ENCODE measurements around the gene ANP32E.
"Not testable (repeated sequence)": the region's sequence is repeated elsewhere in the genome, so short reads cannot be mapped to it uniquely, and the experiment has no call there.

ANP32E gene

GRCh38 chr1:150213170-150214098 is 22.5 kb downstream of the ANP32E start:
- peak; percentile 83 for DNase-seq (ENCODE audit: low read depth)

DNA sequence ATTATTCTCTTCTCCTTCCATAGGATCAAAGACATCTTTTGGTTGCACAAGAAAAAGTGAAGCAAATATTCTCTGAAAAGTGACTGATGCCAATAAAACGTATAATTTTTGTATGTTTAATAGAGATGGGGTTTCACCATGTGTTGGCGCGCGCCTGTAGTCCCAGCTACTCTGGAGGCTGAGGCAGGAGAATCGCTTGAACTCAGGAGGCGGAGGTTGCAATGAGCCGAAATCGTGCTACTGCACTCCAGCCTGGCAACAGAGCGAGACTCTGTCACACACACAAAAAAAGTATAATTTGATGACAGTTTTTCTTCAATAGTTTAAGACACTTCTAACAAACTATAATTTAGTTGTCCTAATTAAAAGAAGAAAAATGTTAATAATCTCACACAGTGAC is 23.8 kb downstream of the ANP32E start:
- DNase-seq (ENCODE audit: low read depth), result no peak

DNA sequence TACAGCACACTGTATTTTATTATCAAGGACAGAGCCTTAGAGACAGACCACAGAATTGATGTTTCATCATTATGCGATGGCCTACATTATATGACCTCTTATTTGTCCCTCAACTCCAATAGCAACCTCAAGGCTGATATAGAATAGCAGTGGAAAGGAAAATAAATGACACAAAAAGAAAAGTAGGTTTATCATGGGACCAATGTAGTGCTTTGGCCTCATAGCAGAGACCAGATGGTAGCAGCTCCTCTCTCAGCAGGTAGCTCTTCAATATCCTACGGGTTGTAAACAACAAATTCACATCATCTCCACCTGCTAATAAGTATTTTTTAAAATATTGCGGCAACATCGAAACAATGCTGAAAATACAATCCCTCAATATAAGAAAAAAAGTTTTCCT is 25.2 kb downstream of the ANP32E start:
- no peak for DNase-seq (ENCODE audit: low read depth)

GRCh38 chr1:150210091-150210490 is 25.8 kb downstream of the ANP32E start:
- DNase-seq (ENCODE audit: low read depth), result no peak

GRCh38 chr1:150208460-150208859 is 27.5 kb downstream of the ANP32E start:
- DNase-seq (ENCODE audit: low read depth), result not testable (repeated sequence)

- no peak for DNase-seq (ENCODE audit: low read depth)
These were observed 28.5 kb downstream of the ANP32E start for GRCh38 chr1:150207281-150207971.

DNA sequence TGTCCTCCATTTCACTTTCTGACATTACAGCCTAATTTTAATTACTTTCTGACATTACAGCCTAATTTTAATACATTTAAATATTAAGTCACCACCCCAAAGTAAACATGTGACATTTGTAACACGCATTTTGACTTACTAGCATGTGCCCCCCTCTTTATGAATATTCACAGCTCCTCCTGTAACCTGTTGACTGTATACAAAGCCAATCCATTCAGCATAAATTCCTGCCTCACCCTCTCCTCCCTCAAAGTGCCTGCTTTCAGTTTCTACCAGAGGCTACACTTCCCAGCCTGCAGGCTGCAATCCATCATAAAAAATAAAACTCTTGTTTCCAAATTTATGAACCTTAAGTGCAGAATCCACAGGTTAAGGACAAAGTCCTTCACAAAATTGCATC is 39.5 kb downstream of the ANP32E start:
- no peak for DNase-seq (ENCODE audit: low read depth)

GRCh38 chr1:150194381-150195031 is 41.4 kb downstream of the ANP32E start:
- DNase-seq (ENCODE audit: low read depth), result peak; percentile 12

- DNase-seq (ENCODE audit: low read depth), result peak; percentile 73
These were observed 43.9 kb downstream of the ANP32E start for GRCh38 chr1:150192012-150192411.

GRCh38 chr1:150187560-150187931 is 48.4 kb downstream of the ANP32E start:
- DNase-seq (ENCODE audit: low read depth), result no peak

DNA sequence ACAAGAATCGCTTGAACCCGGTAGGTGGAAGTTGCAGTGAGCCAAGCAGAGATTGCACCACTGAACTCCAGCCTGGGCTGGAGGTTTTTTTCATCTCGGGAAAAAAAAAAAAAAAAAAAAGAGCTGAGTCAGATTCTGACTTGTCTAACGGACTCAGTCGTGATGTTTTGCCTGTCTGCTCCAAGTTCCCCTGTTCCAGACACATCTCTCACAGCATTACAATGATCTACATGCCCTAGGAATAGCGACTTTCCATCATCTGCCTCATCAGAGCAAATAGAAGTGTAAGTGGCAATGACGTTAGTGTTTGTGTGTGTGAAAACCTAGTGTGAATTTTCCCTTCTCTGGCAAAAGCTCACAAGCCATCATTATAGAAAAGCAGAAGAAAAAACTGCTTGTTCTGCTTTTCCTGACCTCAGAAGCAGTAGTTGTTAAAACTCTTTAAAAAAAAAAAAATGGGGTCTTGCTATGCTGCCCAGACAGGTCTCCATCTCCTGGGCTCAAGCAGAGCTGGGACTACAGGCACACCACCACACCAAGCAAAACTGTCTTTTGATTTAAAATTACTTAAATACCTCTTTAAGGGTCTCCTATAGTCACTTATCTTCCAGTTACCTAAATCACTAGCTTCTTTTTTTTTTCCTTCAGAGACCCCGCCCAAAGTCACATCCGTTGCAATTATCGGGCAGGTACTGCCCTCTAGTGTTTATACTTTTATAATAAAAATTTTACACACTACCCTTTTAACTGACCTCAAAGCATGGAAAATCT is 48.9 kb downstream of the ANP32E start:
- peak; percentile 77 for DNase-seq (ENCODE audit: low read depth)

DNA sequence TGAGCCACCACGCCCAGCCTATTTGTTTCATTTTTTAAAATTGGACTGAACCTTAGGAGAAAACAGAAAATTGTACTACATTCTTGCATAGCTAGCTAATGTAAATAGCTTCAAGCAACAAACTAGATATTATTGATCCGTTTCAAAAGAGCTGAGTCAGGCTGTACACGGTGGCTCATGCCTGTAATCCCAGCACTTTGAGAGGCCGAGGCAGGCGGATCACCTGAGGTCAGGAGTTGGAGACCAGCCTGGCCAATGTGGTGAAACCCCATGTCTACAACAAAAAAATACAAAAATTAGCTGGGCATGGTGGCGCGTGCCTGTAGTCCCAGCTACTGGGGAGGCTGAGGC is 49.5 kb downstream of the ANP32E start:
- not testable (repeated sequence) for DNase-seq (ENCODE audit: low read depth)

DNA sequence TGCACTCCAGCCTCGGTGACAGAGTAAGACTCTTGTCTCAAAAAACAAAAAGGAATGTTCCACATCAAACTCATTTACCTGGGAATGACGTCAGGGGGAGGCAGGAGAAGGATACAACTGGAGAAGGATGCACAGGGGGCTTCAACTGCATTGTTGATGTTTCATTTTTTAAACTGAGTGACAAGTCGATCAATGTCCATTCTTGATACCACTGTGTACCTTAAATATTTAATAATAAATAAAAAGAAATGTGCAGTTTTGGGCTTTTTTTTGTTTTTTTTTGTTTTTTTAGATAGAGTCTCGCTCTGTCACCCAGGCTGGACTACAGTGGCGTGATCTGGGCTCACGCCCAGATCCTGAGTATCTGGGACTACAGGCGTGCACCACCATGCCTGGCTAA is 50.4 kb downstream of the ANP32E start:
- DNase-seq (ENCODE audit: low read depth), result no peak

DNA sequence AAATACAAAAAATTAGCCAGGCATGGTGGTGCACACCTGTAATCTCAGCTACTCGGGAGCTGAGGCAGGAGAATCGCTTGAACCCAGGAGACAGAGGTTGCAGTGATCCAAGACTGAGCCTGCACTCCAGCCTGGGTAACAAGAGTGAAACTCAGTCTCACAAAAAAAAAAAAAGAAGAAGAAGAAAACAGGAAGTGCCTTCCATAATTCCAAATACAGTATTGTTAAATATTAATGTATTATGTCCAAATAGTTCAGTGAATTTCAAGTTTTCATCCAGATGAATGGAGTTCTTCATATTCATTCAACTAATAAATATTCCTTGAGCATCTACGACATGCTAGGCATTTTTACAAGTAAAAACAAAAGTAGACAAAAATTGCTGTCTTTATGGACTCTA is 52.9 kb downstream of the ANP32E start:
- DNase-seq (ENCODE audit: low read depth), result no peak

GRCh38 chr1:150182247-150182646 is 53.7 kb downstream of the ANP32E start:
- DNase-seq (ENCODE audit: low read depth), result no peak

GRCh38 chr1:150180474-150180873 is 55.4 kb downstream of the ANP32E start:
- no peak for DNase-seq (ENCODE audit: low read depth)

GRCh38 chr1:150179867-150180266 is 56.0 kb downstream of the ANP32E start:
- DNase-seq (ENCODE audit: low read depth), result no peak

DNA sequence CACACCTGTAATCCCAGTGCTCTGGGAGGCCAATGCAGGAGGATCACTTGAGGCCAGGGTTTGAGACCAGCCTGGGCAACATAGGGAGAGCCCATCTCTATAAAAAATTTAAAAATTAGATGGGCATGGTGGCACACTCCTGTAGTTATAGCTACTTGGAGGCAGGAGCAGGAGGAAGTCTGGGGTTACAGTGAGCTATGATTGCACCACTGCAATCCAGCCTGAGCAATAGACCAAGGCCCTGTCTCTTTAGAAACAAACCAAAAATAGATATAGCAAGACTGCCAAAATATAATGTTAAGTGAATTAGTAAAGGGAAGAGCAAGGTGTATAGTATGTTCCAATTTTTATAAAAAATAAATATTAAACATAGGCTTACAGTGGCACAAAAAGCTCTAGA is 57.4 kb downstream of the ANP32E start:
- DNase-seq (ENCODE audit: low read depth), result no peak

DNA sequence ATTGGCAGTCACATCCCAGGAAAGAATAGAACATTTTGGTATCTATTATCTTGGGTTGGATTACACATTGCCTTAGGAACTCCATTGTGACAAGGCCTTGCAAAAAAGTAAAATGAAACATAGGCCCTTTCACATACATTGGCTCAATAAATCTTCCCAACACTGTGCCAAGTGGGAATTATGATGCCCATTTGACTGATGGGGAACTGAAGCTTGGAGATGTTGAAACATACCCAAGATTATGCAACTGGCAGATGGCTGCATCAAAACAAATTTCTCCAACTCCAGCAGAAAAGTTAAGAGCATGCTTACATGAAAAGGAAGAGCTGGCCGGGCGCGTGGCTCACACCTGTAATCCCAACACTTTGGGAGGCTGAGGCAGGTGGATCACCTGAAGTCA is 59.3 kb downstream of the ANP32E start:
- no peak for DNase-seq (ENCODE audit: low read depth)

- peak; percentile 13 for DNase-seq (ENCODE audit: low read depth)
These were observed 62.7 kb downstream of the ANP32E start for GRCh38 chr1:150173141-150173585.

DNA sequence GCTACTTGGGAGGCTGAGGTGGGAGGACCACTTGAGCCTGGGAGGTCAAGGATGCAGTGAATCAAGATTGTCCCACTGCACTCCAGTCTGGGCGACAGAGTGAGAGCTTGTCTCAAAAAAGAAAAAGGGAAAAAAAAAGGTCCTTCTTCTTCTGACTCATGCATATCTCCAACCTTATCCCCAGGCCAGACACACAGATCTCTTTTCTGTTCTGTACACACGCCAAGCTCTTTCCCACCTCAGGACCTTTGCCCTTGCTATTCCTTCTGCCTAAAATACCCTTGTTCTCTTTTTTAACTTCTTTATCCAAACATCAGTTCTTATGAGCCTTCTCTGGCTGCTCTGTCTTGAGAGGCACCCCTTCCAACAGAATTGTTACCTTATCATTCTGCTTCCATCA is 64.1 kb downstream of the ANP32E start:
- no peak for DNase-seq (ENCODE audit: low read depth)

DNA sequence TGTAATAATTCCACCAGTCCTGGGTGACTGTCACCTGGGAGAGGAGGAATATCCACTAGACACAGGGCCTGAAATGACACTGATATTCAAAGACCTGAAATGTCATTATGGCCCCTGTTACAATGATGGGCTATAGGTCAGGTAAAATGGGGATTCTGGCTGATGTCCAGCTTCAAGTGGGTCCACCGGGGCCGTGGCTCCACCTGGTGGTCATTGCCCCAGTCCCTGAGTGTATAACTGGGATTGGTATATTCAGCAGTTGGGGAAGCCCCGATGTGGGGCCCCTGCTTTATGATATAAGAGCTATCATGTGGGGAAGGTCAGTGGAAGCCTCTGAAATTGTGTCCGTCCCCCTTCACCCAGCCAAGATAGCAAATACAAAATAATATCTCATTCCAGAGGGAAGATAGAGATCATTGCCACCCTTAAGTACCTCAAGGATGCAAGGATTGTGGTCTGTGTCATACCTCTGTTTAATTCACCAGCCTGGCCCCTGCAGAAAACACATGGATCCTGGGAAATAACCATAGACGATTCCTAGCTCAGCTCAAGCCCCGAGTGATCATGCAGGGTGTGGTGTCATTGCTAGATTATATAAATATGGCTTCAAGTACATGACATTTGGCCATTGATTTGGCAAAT is 66.8 kb downstream of the ANP32E start:
- peak; percentile 80 for DNase-seq (ENCODE audit: low read depth)

Data from ELR (cell line).